UCSD-AML1 (cell line): ENCODE measurements around the gene TTC14.

ENCODE experiments used
- DNase-seq: peaks from one replicate; lab custom pipeline; 2025; ENCODE audit not compliant: unreplicated experiment; lab: John Stamatoyannopoulos, UW

TTC14 gene

GRCh38 chr3:180631317-180631716 is 29.4 kb downstream of the TTC14 start:
- no peak for DNase-seq

- no peak for DNase-seq
Observed at GRCh38 chr3:180633722-180634121, 31.8 kb downstream of the TTC14 start.

DNA sequence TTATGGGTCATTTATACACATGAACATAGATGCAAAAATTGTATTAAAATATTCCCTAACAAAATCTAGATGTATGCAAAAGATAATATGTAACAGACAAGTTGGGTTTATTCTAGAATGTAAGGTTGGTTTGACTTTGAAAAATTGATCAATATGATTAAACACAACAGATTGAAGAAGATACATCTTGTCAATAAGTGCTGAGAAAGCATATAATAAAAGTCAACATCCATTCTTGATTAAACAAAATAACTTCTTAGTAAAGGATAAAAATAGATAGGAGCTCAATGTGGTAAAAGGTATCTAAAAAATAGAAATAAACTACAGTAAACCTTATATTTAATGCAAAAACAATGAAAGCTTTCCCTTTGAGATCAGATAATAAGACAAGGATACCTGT is 39.0 kb downstream of the TTC14 start:
- no peak for DNase-seq

GRCh38 chr3:180646187-180646790 is 44.3 kb downstream of the TTC14 start:
- DNase-seq = no peak

DNA sequence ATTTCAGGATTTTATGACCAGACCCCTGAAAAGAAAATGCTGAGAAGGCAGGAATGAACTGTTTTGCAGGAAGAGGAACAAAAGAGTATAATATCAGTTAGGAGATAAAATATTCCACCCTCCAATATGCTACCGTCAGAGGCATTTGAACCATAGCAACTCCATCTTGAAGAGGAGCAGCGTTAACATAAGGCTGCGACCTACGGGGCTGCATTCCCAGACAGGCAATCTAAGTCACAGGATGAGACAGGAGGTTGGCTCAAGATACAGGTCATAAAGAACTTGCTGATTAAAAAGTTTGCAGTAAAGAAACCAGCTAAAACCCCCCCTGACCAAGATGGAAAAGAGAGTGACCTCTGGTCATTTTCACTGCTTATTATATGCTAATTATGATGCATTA is 54.4 kb downstream of the TTC14 start:
- no peak for DNase-seq

GRCh38 chr3:180657094-180657493 is 55.1 kb downstream of the TTC14 start:
- DNase-seq = no peak
